Parathyroid adenoma (tissue), 2 donors: Measurements from ENCODE around the gene QRICH1.

Source experiments
- H2AFZ ChIP-seq: fragments of 300-600 bp; sonication (generic); one replicate; pipeline ENCODE4 v1.7.0; 2017; ENCODE audit warnings: antibody characterized with exemption, mild to moderate bottlenecking
- H3K27ac ChIP-seq: fragments of 300-600 bp; sonication (generic); one replicate; pipeline ENCODE4 v1.7.0; 2017
- H3K27me3 ChIP-seq: fragments of 300-600 bp; sonication (generic); one replicate; pipeline ENCODE4 v1.7.0; 2017; ENCODE audit warnings: low read length; ENCODE audit not compliant: control insufficient read depth, insufficient read depth
- H3K36me3 ChIP-seq: fragments of 300-600 bp; sonication (generic); one replicate; pipeline ENCODE4 v1.7.0; 2017; ENCODE audit warnings: low read length; ENCODE audit not compliant: control insufficient read depth, insufficient read depth
- H3K4me1 ChIP-seq: fragments of 300-600 bp; sonication (generic); one replicate; pipeline ENCODE4 v1.7.0; 2017; ENCODE audit warnings: control low read depth
- H3K4me2 ChIP-seq: fragments of 300-600 bp; sonication (generic); one replicate; pipeline ENCODE4 v1.7.0; 2017; ENCODE audit warnings: low read length
- H3K4me3 ChIP-seq: fragments of 300-600 bp; sonication (generic); one replicate; pipeline ENCODE4 v1.7.0; 2017; ENCODE audit warnings: low read depth, low read length
- H3K79me2 ChIP-seq: fragments of 300-600 bp; sonication (generic); one replicate; pipeline ENCODE4 v1.7.0; 2017; ENCODE audit warnings: control low read depth
- H3K9ac ChIP-seq: fragments of 300-600 bp; sonication (generic); one replicate; pipeline ENCODE4 v1.7.0; 2017; ENCODE audit warnings: mild to moderate bottlenecking
- H3K9me3 ChIP-seq: fragments of 300-600 bp; sonication (generic); one replicate; pipeline ENCODE4 v1.7.0; 2017; ENCODE audit warnings: low read length; ENCODE audit not compliant: control insufficient read depth
- TF ChIP-seq, protein P1 (sequence below): fragments of 300-600 bp; sonication (generic); IDR thresholded peaks from one replicate; pipeline ENCODE4 v1.7.0; 2017; ENCODE audit warnings: antibody characterized with exemption, mild to moderate bottlenecking
- donor health status: primary hyperparathyroidism.

The QRICH1 gene

DNA sequence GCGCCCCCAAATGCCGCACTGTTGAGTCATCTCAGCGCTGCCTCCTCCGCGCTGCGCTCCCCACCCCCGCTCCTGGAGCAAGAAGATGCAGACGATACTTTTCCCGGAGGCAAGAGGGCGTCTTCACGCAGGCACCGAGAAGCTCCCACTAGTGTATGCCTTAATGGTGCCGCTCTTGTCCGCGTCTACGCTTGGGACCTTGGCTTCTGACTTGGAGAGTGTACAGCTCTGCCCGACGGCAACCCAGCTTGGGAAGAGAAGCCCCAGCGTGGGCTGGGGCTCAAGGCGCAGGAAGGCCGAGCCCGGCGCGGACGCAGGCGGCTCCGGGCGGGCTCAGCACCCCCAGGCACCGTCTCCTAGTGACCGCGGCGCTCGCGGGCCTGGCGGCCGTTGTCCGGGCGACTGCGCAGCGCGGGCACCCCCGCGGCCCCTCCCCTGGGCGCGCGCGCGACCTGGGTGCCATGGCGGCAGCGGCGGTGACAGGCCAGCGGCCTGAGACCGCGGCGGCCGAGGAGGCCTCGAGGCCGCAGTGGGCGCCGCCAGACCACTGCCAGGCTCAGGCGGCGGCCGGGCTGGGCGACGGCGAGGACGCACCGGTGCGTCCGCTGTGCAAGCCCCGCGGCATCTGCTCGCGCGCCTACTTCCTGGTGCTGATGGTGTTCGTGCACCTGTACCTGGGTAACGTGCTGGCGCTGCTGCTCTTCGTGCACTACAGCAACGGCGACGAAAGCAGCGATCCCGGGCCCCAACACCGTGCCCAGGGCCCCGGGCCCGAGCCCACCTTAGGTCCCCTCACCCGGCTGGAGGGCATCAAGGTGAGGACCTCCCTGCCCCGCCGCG lies 103.9 kb downstream of the QRICH1 start, which contains the start of gene P4HTM:
Gene P4HTM (plus strand): TSS at position 446 of the 840 bp plus-strand sequence. CDS start 16 bp downstream, at position 462.
- H2AFZ ChIP-seq = peak within 1 kb of the TSS; percentile 92
- H3K79me2 ChIP-seq = peaks cover 21% of the 10 kb centered on the region
- H3K4me1 ChIP-seq = peaks cover 20% of the 10 kb centered on the region
- H3K9ac ChIP-seq = peak within 1 kb of the TSS; percentile 79
- no peaks in the 10 kb centered on the region for H3K36me3 ChIP-seq
- H3K4me2 ChIP-seq = peak within 1 kb of the TSS; percentile 79
- H3K27ac ChIP-seq = peak within 1 kb of the TSS; percentile 84
- no peaks in the 10 kb centered on the region for H3K27me3 ChIP-seq
- TF ChIP-seq, protein P1, sequence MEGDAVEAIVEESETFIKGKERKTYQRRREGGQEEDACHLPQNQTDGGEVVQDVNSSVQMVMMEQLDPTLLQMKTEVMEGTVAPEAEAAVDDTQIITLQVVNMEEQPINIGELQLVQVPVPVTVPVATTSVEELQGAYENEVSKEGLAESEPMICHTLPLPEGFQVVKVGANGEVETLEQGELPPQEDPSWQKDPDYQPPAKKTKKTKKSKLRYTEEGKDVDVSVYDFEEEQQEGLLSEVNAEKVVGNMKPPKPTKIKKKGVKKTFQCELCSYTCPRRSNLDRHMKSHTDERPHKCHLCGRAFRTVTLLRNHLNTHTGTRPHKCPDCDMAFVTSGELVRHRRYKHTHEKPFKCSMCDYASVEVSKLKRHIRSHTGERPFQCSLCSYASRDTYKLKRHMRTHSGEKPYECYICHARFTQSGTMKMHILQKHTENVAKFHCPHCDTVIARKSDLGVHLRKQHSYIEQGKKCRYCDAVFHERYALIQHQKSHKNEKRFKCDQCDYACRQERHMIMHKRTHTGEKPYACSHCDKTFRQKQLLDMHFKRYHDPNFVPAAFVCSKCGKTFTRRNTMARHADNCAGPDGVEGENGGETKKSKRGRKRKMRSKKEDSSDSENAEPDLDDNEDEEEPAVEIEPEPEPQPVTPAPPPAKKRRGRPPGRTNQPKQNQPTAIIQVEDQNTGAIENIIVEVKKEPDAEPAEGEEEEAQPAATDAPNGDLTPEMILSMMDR = peak; percentile 55
- H3K4me3 ChIP-seq = peak within 1 kb of the TSS; percentile 65
- H3K9me3 ChIP-seq = no peaks in the 10 kb centered on the region

DNA sequence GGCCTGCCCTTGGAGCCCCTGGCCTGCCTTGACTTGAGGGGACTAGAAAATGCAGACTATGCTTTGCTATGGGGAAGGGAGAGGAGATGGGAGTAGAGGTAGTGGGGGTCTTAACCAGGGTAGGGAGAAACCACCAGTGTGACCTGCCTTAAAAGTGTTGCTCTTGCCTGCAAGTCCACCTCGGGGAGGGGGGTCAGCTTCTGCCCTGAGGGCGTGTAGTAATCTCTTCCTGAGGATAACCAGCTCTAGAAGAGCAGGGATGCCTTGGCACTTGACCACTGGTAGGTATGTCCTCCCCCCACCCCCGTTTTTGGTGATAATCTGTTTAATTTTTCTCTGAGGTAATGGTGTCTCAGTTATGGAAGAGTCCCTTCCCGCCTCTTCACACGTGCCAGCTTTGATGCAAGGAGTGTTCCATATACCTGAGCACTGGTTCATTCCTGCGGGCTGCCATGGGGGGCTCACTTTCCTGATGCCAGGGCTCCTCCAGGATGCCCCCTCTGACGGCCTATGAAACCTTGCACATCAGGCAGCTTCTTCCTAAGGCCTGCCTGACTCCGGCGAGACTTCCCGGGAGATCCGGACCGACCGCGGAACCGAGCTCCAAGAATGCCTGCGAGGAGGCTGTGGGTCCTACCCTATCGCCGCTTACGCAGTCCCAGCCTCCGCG lies 104.6 kb downstream of the QRICH1 start:
- H3K27me3 ChIP-seq = no peaks in the 10 kb centered on the region
- peaks cover 20% of the 10 kb centered on the region for H3K4me1 ChIP-seq
- H3K27ac ChIP-seq = peak overlapping the region; percentile 84
- H3K79me2 ChIP-seq = peaks cover 21% of the 10 kb centered on the region
- H2AFZ ChIP-seq = peak overlapping the region; percentile 92
- H3K9me3 ChIP-seq = no peaks in the 10 kb centered on the region
- peak overlapping the region; percentile 65 for H3K4me3 ChIP-seq
- peak overlapping the region; percentile 42 for H3K9ac ChIP-seq
- TF ChIP-seq, protein P1 = no peak
- peak overlapping the region; percentile 73 for H3K4me2 ChIP-seq
- H3K36me3 ChIP-seq = no peaks in the 10 kb centered on the region

DNA sequence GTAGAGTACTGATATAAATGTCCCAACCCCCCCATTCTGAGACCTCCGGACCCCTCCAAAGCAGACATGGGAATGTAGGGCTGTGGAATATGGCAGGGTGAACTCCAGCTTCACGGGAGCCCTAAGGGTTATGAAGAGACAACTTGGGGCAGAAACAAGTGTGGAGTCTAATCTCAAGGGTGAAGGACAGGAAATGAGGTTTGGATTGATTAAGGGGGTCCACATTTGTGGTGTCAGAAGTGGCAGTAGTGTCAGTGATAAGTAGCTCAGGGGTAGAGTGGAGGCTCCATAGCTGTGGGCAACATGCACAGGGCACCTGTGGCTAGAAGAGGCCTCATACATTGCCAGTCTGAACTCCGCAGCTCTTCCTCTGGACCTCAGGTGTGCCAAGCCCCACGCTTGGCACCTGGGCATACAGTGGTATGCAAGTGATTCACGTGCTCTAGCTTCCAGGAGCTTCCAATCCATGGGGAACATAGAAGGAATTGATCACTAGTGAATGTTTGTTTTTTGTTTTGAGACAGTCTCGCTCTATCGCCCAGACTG lies 108.0 kb downstream of the QRICH1 start:
- H3K27ac ChIP-seq = no peak overlapping the region
- H3K79me2 ChIP-seq = peaks cover 13% of the 10 kb centered on the region
- H3K4me3 ChIP-seq = no peak overlapping the region
- H2AFZ ChIP-seq = no peak overlapping the region
- no peak overlapping the region for H3K9ac ChIP-seq
- H3K4me1 ChIP-seq = peaks cover 11% of the 10 kb centered on the region
- H3K9me3 ChIP-seq = no peaks in the 10 kb centered on the region
- H3K36me3 ChIP-seq = no peaks in the 10 kb centered on the region
- H3K27me3 ChIP-seq = no peaks in the 10 kb centered on the region
- H3K4me2 ChIP-seq = no peak overlapping the region
- TF ChIP-seq, protein P1 = no peak

DNA sequence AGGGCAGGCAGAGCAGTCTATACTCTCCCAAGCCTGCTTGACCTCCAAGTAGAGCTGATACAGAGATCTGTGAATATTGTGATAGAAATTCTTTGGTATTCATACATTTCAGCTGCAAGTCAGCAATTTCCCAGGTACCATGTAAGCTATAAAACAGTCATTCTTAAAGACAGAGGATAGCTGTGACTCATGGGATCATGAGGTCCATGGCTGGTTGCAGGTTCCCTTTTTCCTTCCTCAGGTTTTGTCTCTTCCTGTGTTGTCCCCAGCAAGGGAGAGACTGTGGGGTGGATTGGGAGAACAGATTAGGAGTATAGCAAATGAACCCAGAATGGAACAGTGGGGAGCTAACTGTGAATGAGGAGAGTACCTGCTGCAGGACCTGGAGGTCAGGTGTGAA lies 109.2 kb downstream of the QRICH1 start:
- H3K27me3 ChIP-seq = no peaks in the 10 kb centered on the region
- H3K9me3 ChIP-seq = no peaks in the 10 kb centered on the region
- peaks cover 9% of the 10 kb centered on the region for H3K79me2 ChIP-seq
- H3K9ac ChIP-seq = no peak overlapping the region
- H3K4me3 ChIP-seq = no peak overlapping the region
- no peak overlapping the region for H3K27ac ChIP-seq
- peaks cover 10% of the 10 kb centered on the region for H3K4me1 ChIP-seq
- H2AFZ ChIP-seq = no peak overlapping the region
- no peaks in the 10 kb centered on the region for H3K36me3 ChIP-seq
- TF ChIP-seq, protein P1 = no peak
- H3K4me2 ChIP-seq = no peak overlapping the region
